Ectodermal cell (in vitro differentiated cells): Measurements from ENCODE around the gene OR10K2.
"Not testable (repeated sequence)": the region's sequence is repeated elsewhere in the genome, so short reads cannot be mapped to it uniquely, and the experiment has no call there.

Source experiments
- H3K27ac ChIP-seq: 2 replicates; pipeline ENCODE4 v1.7.0; 2013; ENCODE audit warnings: mild to moderate bottlenecking, low read depth, low read length; ENCODE audit not compliant: insufficient read depth, poor library complexity, severe bottlenecking
- H3K27me3 ChIP-seq: 2 replicates; pipeline ENCODE4 v1.7.0; 2013; ENCODE audit warnings: mild to moderate bottlenecking, low read length; ENCODE audit not compliant: insufficient read depth, control insufficient read depth, poor library complexity, severe bottlenecking
- H3K36me3 ChIP-seq: one replicate; pipeline ENCODE4 v1.7.0; 2013; ENCODE audit warnings: low read length; ENCODE audit not compliant: control insufficient read depth, insufficient read depth
- H3K4me1 ChIP-seq: one replicate; pipeline ENCODE4 v1.7.0; 2013; ENCODE audit warnings: low read length; ENCODE audit not compliant: control insufficient read depth, insufficient read depth
- H3K4me3 ChIP-seq: 2 replicates; pipeline ENCODE4 v1.7.0; 2013; ENCODE audit warnings: low read depth, low read length, control low read depth; ENCODE audit not compliant: insufficient read depth
- H3K9me3 ChIP-seq: 2 replicates; pipeline ENCODE4 v1.7.0; 2013; ENCODE audit warnings: mild to moderate bottlenecking, low read length, moderate library complexity; ENCODE audit not compliant: control insufficient read depth
- WGBS, 2 experiments: methylation state at CpG; one replicate each; pipeline ENCODE4 v1.1.7; 2013; ENCODE audit warnings: missing lambda C conversion rate in 2 of 2; 5-methylcytosine and 5-hydroxymethylcytosine counted together

The OR10K2 gene

GRCh38 chr1:158374101-158374500 is 51.9 kb downstream of the OR10K2 start:
- H3K27me3 ChIP-seq, H3K4me3 ChIP-seq, H3K9me3 ChIP-seq, H3K36me3 ChIP-seq, H3K27ac ChIP-seq, H3K4me1 ChIP-seq: not testable (repeated sequence)
- WGBS, 2 experiments, result 94 to 96% methylated on average over 24 to 25 of the region's 25 CpGs

- H3K4me1 ChIP-seq, result no peaks in the 10 kb centered on the region
- 92% methylated on average over 5 to 6 of the region's 6 CpGs for whole genome bisulfite sequencing, 2 experiments
- no peaks in the 10 kb centered on the region for H3K36me3 ChIP-seq
- no peaks in the 10 kb centered on the region for H3K9me3 ChIP-seq
- H3K27ac ChIP-seq, result no peak overlapping the region
- no peak overlapping the region for H3K4me3 ChIP-seq
- H3K27me3 ChIP-seq, result no peaks in the 10 kb centered on the region
Measured at GRCh38 chr1:158371188-158371953, 54.7 kb downstream of the OR10K2 start.
